HepG2 (cell line): ENCODE results near the gene EEFSEC. TPM values are rescaled to one million over a fixed set of nuclear protein-coding genes. Genes with fewer than 3 reads are reported as not detected.

Experiments
- ATAC-seq: fragments of 200-7000 bp; cut with Tn5 transposase; 3 replicates; pipeline ENCODE4 v1.9.1; 2020; ENCODE audit warnings: mild to moderate bottlenecking, moderate library complexity
- BruUV-seq: library from RNA; stranded (reverse); fragments of 400-500 nt; replicated peaks from 2 replicates; lab custom pipeline; 2021; lab: Mats Ljungman, UMichigan
- CTCF ChIA-PET: fragments of 300-600 bp; formaldehyde crosslinking; extraction: SDS; loops from one replicate; lab custom pipeline; 2021; ENCODE audit warnings: low total read pairs, inconsistent platforms, low intra/inter-chr PET ratio; lab: Yijun Ruan, JAX
- POLR2A ChIA-PET: fragments of 350-600 bp; sonication (Branson Sonifier 250); formaldehyde crosslinking; loops from one replicate; lab custom pipeline; 2020; ENCODE audit warnings: antibody characterized with exemption, inconsistent platforms; lab: Yijun Ruan, JAX
- DNase-seq: peaks from one replicate; pipeline ENCODE4 v3.0.0-alpha.2; 2015; ENCODE audit warnings: low spot score
- FAIRE-seq: peaks from 3 replicates; lab custom pipeline; 2011; peaks lifted over from hg19 to GRCh38; lab: Jason Lieb, UNC
- H2AFZ ChIP-seq: one replicate; pipeline ENCODE4 v1.6.1; 2011; ENCODE audit warnings: low read length, inconsistent platforms
- H3K27ac ChIP-seq: fragments of 300-600 bp; 3 replicates; pipeline ENCODE4 v1.8.0; 2011; ENCODE audit warnings: mixed run types, mild to moderate bottlenecking, mixed read lengths, low read length, inconsistent platforms; ENCODE audit not compliant: insufficient read depth; ENCODE audit errors: extremely low read length
- H3K27me3 ChIP-seq, 2 experiments: fragments of 200-600 bp in 1 of 2; 2 replicates in 1 of 2; 3 replicates in 1 of 2; pipeline versions ENCODE4 v1.6.0 to v1.8.0; 2011; ENCODE audit warnings: low read length in 2 of 2, mild to moderate bottlenecking in 2 of 2, moderate library complexity in 2 of 2, inconsistent platforms in 1 of 2; ENCODE audit not compliant: insufficient read depth in 2 of 2, control insufficient read depth in 1 of 2
- H3K36me3 ChIP-seq, 2 experiments: fragments of 200-600 bp in 1 of 2; replicated peaks in 1 of 2; 2 replicates in 1 of 2; 3 replicates in 1 of 2; pipeline versions ENCODE4 v1.5.1 to v1.8.0; 2011; ENCODE audit warnings: low read length in 2 of 2, inconsistent platforms in 1 of 2; ENCODE audit not compliant: insufficient read depth in 2 of 2, control insufficient read depth in 1 of 2
- H3K4me1 ChIP-seq: 2 replicates; pipeline ENCODE4 v1.5.1; 2012; ENCODE audit warnings: low read length, inconsistent platforms; ENCODE audit not compliant: insufficient read depth
- H3K4me2 ChIP-seq: 2 replicates; pipeline ENCODE4 v1.6.0; 2011; ENCODE audit warnings: low read depth, low read length, inconsistent platforms
- H3K4me3 ChIP-seq, 3 experiments: fragments of 200-600 bp in 1 of 3; sonication (generic), shearing (Covaris generic) in 1 of 3; replicated peaks in 1 of 3; 2 replicates each; pipeline ENCODE4 v1.5.1; 2011 to 2016; ENCODE audit warnings: low read length in 3 of 3, inconsistent platforms in 2 of 3, low read depth in 2 of 3, mild to moderate bottlenecking in 2 of 3, control low read depth in 1 of 3, mixed read lengths in 1 of 3; ENCODE audit not compliant: insufficient read depth in 1 of 3
- H3K79me2 ChIP-seq: one replicate; pipeline ENCODE4 v1.6.1; 2011; ENCODE audit warnings: low read length, inconsistent platforms; ENCODE audit not compliant: insufficient read depth
- H3K9ac ChIP-seq: 2 replicates; pipeline ENCODE4 v1.6.0; 2011; ENCODE audit warnings: mild to moderate bottlenecking, low read depth, low read length, inconsistent platforms; ENCODE audit not compliant: insufficient read depth
- H3K9me3 ChIP-seq: 2 replicates; pipeline ENCODE4 v1.5.1; 2012; ENCODE audit warnings: mild to moderate bottlenecking, low read length
- H4K20me1 ChIP-seq: 2 replicates; pipeline ENCODE4 v1.6.0; 2011; ENCODE audit warnings: inconsistent platforms, mild to moderate bottlenecking, low read length, moderate library complexity; ENCODE audit not compliant: insufficient read depth
- CHD2 ChIP-seq: IDR thresholded peaks from 2 replicates; pipeline ENCODE4 v1.6.1; 2011; ENCODE audit warnings: low read depth, low read length, improper control_type of control experiment
- FOXJ3 ChIP-seq: sonication (generic); formaldehyde crosslinking; IDR thresholded peaks from 2 replicates; pipeline ENCODE4 v1.4.0; 2020; ENCODE audit warnings: missing genetic modification reagents, mild to moderate bottlenecking, borderline replicate concordance
- NRL ChIP-seq: sonication (generic); formaldehyde crosslinking; IDR thresholded peaks from 2 replicates; pipeline ENCODE4 v1.5.0; 2020; ENCODE audit warnings: missing genetic modification reagents, mild to moderate bottlenecking, moderate library complexity, borderline replicate concordance
- THYN1 ChIP-seq: sonication (generic); formaldehyde crosslinking; IDR thresholded peaks from 2 replicates; pipeline ENCODE4 v1.8.1; 2023; ENCODE audit warnings: low read depth, mild to moderate bottlenecking, moderate library complexity, missing genetic modification reagents, borderline replicate concordance
- ZFP36L2 ChIP-seq: sonication (generic); formaldehyde crosslinking; IDR thresholded peaks from 2 replicates; pipeline ENCODE4 v1.4.0; 2020; ENCODE audit warnings: missing genetic modification reagents
- ZFP37 ChIP-seq: sonication (generic); formaldehyde crosslinking; IDR thresholded peaks from 2 replicates; pipeline ENCODE4 v1.4.0; 2020; ENCODE audit warnings: missing genetic modification reagents, borderline replicate concordance
- ZNF230 ChIP-seq: sonication (generic); formaldehyde crosslinking; IDR thresholded peaks from 2 replicates; pipeline ENCODE4 v1.4.0; 2020; ENCODE audit warnings: mild to moderate bottlenecking, missing genetic modification reagents
- ZNF512 ChIP-seq: sonication (generic); formaldehyde crosslinking; IDR thresholded peaks from 2 replicates; pipeline ENCODE4 v1.4.0; 2020; ENCODE audit warnings: mild to moderate bottlenecking, missing genetic modification reagents
- WGBS: methylation state at CpG from one replicate; pipeline ENCODE4 v1.1.6; 2017; ENCODE audit warnings: low lambda C conversion rate; 5-methylcytosine and 5-hydroxymethylcytosine counted together
- in situ Hi-C: cut with HindIII; loops from 2 replicates; pipeline ENCODE4 v1.10.0; 2017; ENCODE audit warnings: low pct_unique_long_range_greater_than_20kb; ENCODE audit not compliant: extremely low pct_ligation_motif_present
- intact Hi-C: fragments of 100-400 bp; cut with micrococcal nuclease; formaldehyde crosslinking; loops from one replicate; pipeline ENCODE4 v1.10.0; 2022; ENCODE audit not compliant: unreplicated experiment
- polyA plus RNA-seq, 8 experiments: library from polyadenylated mRNA; depleted of rRNA in 3 of 8; stranded (reverse) in 7 of 8; unstranded in 1 of 8; fragments of >200 nt; fragmentation: Illumina TruSeq in 4 of 8; extraction: Trizol in 4 of 8; gene quantifications; 2 replicates each; pipeline versions ENCODE4 v1.2.1 to v1.2.3, GENCODE V29; 2011 to 2016; ENCODE audit warnings: low read depth in 4 of 8, missing spikeins in 1 of 8, mixed read lengths in 1 of 8; ENCODE audit not compliant: insufficient read depth in 1 of 8
- total RNA-seq, 5 experiments: library from RNA; depleted of rRNA; stranded (reverse); fragments of >200 nt; fragmentation: Illumina TruSeq; extraction: Trizol; gene quantifications; 2 replicates each; pipeline ENCODE4 v1.2.3, GENCODE V29; 2016; ENCODE audit warnings: low read depth in 1 of 5
- TF ChIP-seq, protein P1 (sequence below): sonication (generic); formaldehyde crosslinking; IDR thresholded peaks from 2 replicates; pipeline ENCODE4 v1.4.0; 2020; ENCODE audit warnings: missing genetic modification reagents, borderline replicate concordance

Gene EEFSEC
- total and polyA plus RNA-seq, 2 of the 13 experiments (the other 11 are each of a cell fraction or from before 2014, with no cell fraction given) = 6.4 to 24.2 TPM

DNA sequence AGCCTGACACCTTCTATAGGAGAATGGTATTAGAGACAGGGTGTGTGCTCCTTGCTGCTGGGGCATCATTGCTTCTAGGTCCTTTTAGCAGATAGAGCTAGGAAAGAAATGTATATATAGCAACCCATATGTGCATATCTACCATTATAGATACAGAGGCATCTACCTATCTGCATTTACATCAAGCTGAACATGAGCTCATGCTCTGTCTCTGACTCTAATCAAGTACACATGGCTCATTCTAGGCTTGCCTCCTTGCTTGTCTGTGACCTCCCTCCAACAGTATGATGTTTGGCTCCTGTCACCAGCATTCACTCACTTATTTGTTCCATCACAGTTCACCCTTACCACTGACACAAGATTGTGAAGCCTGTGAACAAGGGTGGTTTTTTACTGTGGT lies 133.4 kb downstream of the EEFSEC start:
- no TSS peak for BruUV-seq

GRCh38 chr3:128287216-128287615 lies 133.9 kb downstream of the EEFSEC start:
- Histone ChIP-seq H3K4me3 (no peak overlapping the region), H4K20me1 (no peaks in the 10 kb centered on the region), H2AFZ (no peak overlapping the region), H3K4me1 (peaks cover 1% of the 10 kb centered on the region; the same call in 1 of the 2 replicates), H3K9ac (no peak overlapping the region), H3K4me2 (no peak overlapping the region), H3K27me3 (no peaks in the 10 kb centered on the region), H3K36me3 (peaks cover 10 to 19% of the 10 kb centered on the region in 2 experiments), H3K27ac (no peak overlapping the region), H3K79me2 (no peaks in the 10 kb centered on the region), H3K9me3 (peaks cover 4% of the 10 kb centered on the region; the same call in 1 of the 2 replicates)
- in situ Hi-C loops (no loop called here), intact Hi-C loops (no loop called here)
- no peak for DNase-seq
- BruUV-seq = no TSS peak
- no peak for ATAC-seq
- WGBS = 100% methylated on average over 2 of the region's 2 CpGs
- ChIA-PET POLR2A (no interaction called here), CTCF (no interaction called here)
- FAIRE-seq = no peak
- no peak for TF ChIP-seq NRL (CRISPR knock-in tag)
- no peak for TF ChIP-seq ZNF512 (CRISPR knock-in tag)
- TF ChIP-seq, protein P1, sequence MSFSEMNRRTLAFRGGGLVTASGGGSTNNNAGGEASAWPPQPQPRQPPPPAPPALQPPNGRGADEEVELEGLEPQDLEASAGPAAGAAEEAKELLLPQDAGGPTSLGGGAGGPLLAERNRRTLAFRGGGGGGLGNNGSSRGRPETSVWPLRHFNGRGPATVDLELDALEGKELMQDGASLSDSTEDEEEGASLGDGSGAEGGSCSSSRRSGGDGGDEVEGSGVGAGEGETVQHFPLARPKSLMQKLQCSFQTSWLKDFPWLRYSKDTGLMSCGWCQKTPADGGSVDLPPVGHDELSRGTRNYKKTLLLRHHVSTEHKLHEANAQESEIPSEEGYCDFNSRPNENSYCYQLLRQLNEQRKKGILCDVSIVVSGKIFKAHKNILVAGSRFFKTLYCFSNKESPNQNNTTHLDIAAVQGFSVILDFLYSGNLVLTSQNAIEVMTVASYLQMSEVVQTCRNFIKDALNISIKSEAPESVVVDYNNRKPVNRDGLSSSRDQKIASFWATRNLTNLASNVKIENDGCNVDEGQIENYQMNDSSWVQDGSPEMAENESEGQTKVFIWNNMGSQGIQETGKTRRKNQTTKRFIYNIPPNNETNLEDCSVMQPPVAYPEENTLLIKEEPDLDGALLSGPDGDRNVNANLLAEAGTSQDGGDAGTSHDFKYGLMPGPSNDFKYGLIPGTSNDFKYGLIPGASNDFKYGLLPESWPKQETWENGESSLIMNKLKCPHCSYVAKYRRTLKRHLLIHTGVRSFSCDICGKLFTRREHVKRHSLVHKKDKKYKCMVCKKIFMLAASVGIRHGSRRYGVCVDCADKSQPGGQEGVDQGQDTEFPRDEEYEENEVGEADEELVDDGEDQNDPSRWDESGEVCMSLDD (CRISPR knock-in tag) = no peak

More for the DNA sequence above, 133.4 kb downstream of the EEFSEC start:
- DNase-seq (no peak), FAIRE-seq (no peak), ATAC-seq (no peak)
- H3K79me2 ChIP-seq = no peaks in the 10 kb centered on the region
- H3K36me3 ChIP-seq = peaks cover 10 to 19% of the 10 kb centered on the region in 2 experiments
- H3K4me2 ChIP-seq = no peak overlapping the region
- H4K20me1 ChIP-seq = no peaks in the 10 kb centered on the region
- POLR2A ChIA-PET = no interaction called here
- peaks cover 6% of the 10 kb centered on the region; the same call in 1 of the 2 replicates for H3K4me1 ChIP-seq
- H3K27me3 ChIP-seq = no peaks in the 10 kb centered on the region
- no peak overlapping the region for H3K9ac ChIP-seq
- in situ Hi-C loops (no loop called here), intact Hi-C loops (no loop called here)
- no peak overlapping the region for H2AFZ ChIP-seq
- H3K27ac ChIP-seq = no peak overlapping the region
- CTCF ChIA-PET = no interaction called here
- H3K9me3 ChIP-seq = peaks cover 4% of the 10 kb centered on the region; the same call in 1 of the 2 replicates
- H3K4me3 ChIP-seq = no peak overlapping the region
- TF ChIP-seq ZFP37 (CRISPR knock-in tag) (no peak), FOXJ3 (CRISPR knock-in tag) (no peak), ZNF230 (CRISPR knock-in tag) (no peak), CHD2 (no peak), ZFP36L2 (no peak), THYN1 (no peak)
